ENCODE data around the gene SLC6A18.

Gene SLC6A18

GRCh38 chr5:1225081-1225480, at the start of gene SLC6A18:
Gene SLC6A18, plus strand, starts transcription at chr5:1225381. Its CDS starts 97 bp downstream, at chr5:1225478.
- DNase-seq = no peak

GRCh38 chr5:1175801-1176472, 49.2 kb upstream of the SLC6A18 start:
- DNase-seq = no peak

- no peak for DNase-seq
Measured at GRCh38 chr5:1176473-1177391, 48.4 kb upstream of the SLC6A18 start.

- DNase-seq = no peak
Measured at GRCh38 chr5:1177826-1178528, 47.2 kb upstream of the SLC6A18 start.

GRCh38 chr5:1178529-1179382, 46.4 kb upstream of the SLC6A18 start:
- no peak for DNase-seq

- no peak for DNase-seq
Measured at GRCh38 chr5:1179383-1179715, 45.8 kb upstream of the SLC6A18 start.

- DNase-seq = no peak
Measured at GRCh38 chr5:1180096-1180495, 45.1 kb upstream of the SLC6A18 start.

GRCh38 chr5:1180841-1181271, 44.3 kb upstream of the SLC6A18 start:
- DNase-seq = no peak

GRCh38 chr5:1181451-1182359, 43.5 kb upstream of the SLC6A18 start:
- no peak for DNase-seq

GRCh38 chr5:1182360-1182632, 42.9 kb upstream of the SLC6A18 start:
- no peak for DNase-seq

GRCh38 chr5:1182633-1183423, 42.4 kb upstream of the SLC6A18 start:
- DNase-seq = no peak

GRCh38 chr5:1183424-1184162, 41.6 kb upstream of the SLC6A18 start:
- DNase-seq = no peak

GRCh38 chr5:1184163-1184470, 41.1 kb upstream of the SLC6A18 start:
- DNase-seq = no peak

GRCh38 chr5:1184481-1184880, 40.7 kb upstream of the SLC6A18 start:
- no peak for DNase-seq

- DNase-seq = no peak
Measured at GRCh38 chr5:1185038-1185627, 40.0 kb upstream of the SLC6A18 start.

- DNase-seq = no peak
Measured at GRCh38 chr5:1185629-1186350, 39.4 kb upstream of the SLC6A18 start.

- no peak for DNase-seq
Measured at GRCh38 chr5:1186351-1187233, 38.6 kb upstream of the SLC6A18 start.
